Keratinocyte (primary cell): ENCODE data around the gene PBX4. TPM values are rescaled to one million over a fixed set of nuclear protein-coding genes. Genes with fewer than 3 reads are reported as not detected.

ENCODE experiments used
- DNase-seq: peaks from one replicate; pipeline ENCODE4 v3.0.0-alpha.2; 2011; ENCODE audit warnings: low read depth, missing footprints, low spot score
- FAIRE-seq: peaks from 2 replicates; lab custom pipeline; 2011; peaks lifted over from hg19 to GRCh38; lab: Jason Lieb, UNC
- H2AFZ ChIP-seq: 2 replicates; pipeline ENCODE4 v1.6.0; 2012; ENCODE audit warnings: low read length, control low read depth, inconsistent platforms; ENCODE audit not compliant: control insufficient read depth
- H3K27ac ChIP-seq: 2 replicates; pipeline ENCODE4 v1.5.1; 2011; ENCODE audit warnings: low read length; ENCODE audit not compliant: control insufficient read depth, insufficient read depth
- H3K27me3 ChIP-seq: 3 replicates; pipeline ENCODE4 v1.6.0; 2011; ENCODE audit warnings: low read length; ENCODE audit not compliant: control insufficient read depth, insufficient read depth; ENCODE audit errors: extremely low read depth
- H3K36me3 ChIP-seq, 2 experiments: 2 replicates in 1 of 2; 3 replicates in 1 of 2; pipeline ENCODE4 v1.5.1; 2011; ENCODE audit warnings: low read length in 2 of 2, mild to moderate bottlenecking in 1 of 2; ENCODE audit not compliant: control insufficient read depth in 2 of 2, insufficient read depth in 2 of 2; ENCODE audit errors: extremely low read depth in 1 of 2
- H3K4me1 ChIP-seq: 3 replicates; pipeline ENCODE4 v1.5.1; 2011; ENCODE audit warnings: low read length; ENCODE audit not compliant: control insufficient read depth, insufficient read depth; ENCODE audit errors: extremely low read depth
- H3K4me2 ChIP-seq: 3 replicates; pipeline ENCODE4 v1.6.0; 2011; ENCODE audit warnings: low read depth, low read length; ENCODE audit not compliant: control insufficient read depth, insufficient read depth; ENCODE audit errors: extremely low read depth
- H3K4me3 ChIP-seq, 3 experiments: fragments of 200-600 bp in 1 of 3; sonication (generic) in 1 of 3; 2 replicates in 2 of 3; 3 replicates in 1 of 3; pipeline ENCODE4 v1.5.1; 2011 to 2016; ENCODE audit warnings: low read length in 3 of 3, mild to moderate bottlenecking in 3 of 3, control low read depth in 2 of 3, inconsistent platforms in 1 of 3, low read depth in 1 of 3, mixed read lengths in 1 of 3, mixed run types in 1 of 3, moderate library complexity in 1 of 3; ENCODE audit not compliant: control insufficient read depth in 2 of 3, insufficient read depth in 2 of 3; ENCODE audit errors: extremely low read depth in 1 of 3
- H3K79me2 ChIP-seq: 2 replicates; pipeline ENCODE4 v1.6.0; 2012; ENCODE audit warnings: low read length; ENCODE audit not compliant: control insufficient read depth, insufficient read depth
- H3K9ac ChIP-seq: 3 replicates; pipeline ENCODE4 v1.6.0; 2011; ENCODE audit warnings: low read length; ENCODE audit not compliant: control insufficient read depth, insufficient read depth; ENCODE audit errors: extremely low read depth
- H3K9me1 ChIP-seq: 3 replicates; pipeline ENCODE4 v1.6.0; 2011; ENCODE audit warnings: low read length; ENCODE audit not compliant: control insufficient read depth, insufficient read depth; ENCODE audit errors: extremely low read depth
- H3K9me3 ChIP-seq: 2 replicates; pipeline ENCODE4 v1.5.1; 2012; ENCODE audit warnings: low read depth, low read length; ENCODE audit not compliant: control insufficient read depth
- H4K20me1 ChIP-seq: 3 replicates; pipeline ENCODE4 v1.6.0; 2011; ENCODE audit warnings: low read length; ENCODE audit not compliant: control insufficient read depth, insufficient read depth; ENCODE audit errors: extremely low read depth
- CTCF ChIP-seq, 3 experiments: IDR thresholded peaks in 1 of 3; conservative IDR thresholded peaks in 1 of 3; optimal IDR thresholded peaks in 1 of 3; 2 replicates in 2 of 3; 3 replicates in 1 of 3; pipeline versions ENCODE3 to v1.5.1; 2011; ENCODE audit warnings: low read length in 3 of 3, mild to moderate bottlenecking in 3 of 3, moderate library complexity in 2 of 3, control low read depth in 1 of 3, inconsistent platforms in 1 of 3; ENCODE audit not compliant: insufficient read depth in 2 of 3; ENCODE audit errors: extremely low read depth in 1 of 3
- EZH2 ChIP-seq: IDR thresholded peaks from one replicate; pipeline ENCODE4 v1.6.1; 2012; ENCODE audit warnings: inconsistent platforms, mild to moderate bottlenecking, low read length, moderate library complexity
- dilution Hi-C: fragments of 300-500 bp; cut with MboI; formaldehyde crosslinking; loops from one replicate; pipeline ENCODE4 v1.7.0; 2020; ENCODE audit warnings: low sequenced_read_pairs; ENCODE audit not compliant: extremely low pct_ligation_motif_present
- polyA plus RNA-seq, 5 experiments: library from polyadenylated mRNA; depleted of rRNA in 3 of 5; stranded (reverse) in 3 of 5; stranded (forward) in 1 of 5; unstranded in 1 of 5; fragments of >200 nt; gene quantifications; 1 replicate in 1 of 5; 2 replicates in 3 of 5; 3 replicates in 1 of 5; pipeline versions ENCODE4 v1.2.1 to v1.2.3, GENCODE V29; 2011 to 2012; ENCODE audit warnings: missing spikeins in 2 of 5, low read depth in 1 of 5, low replicate concordance in 1 of 5

Gene PBX4
- polyA plus RNA-seq, 1 donor (not counting 4 experiments of a cell fraction or from before 2014, with no cell fraction given), result 1.7 TPM

- no peak overlapping the region for H3K27ac ChIP-seq
- FAIRE-seq, result no peak
- no peaks in the 10 kb centered on the region for H3K9me3 ChIP-seq
These were observed 55.7 kb downstream of the PBX4 start for GRCh38 chr19:19562665-19563347.

GRCh38 chr19:19561946-19562664 is 56.4 kb downstream of the PBX4 start:
- Histone ChIP-seq H3K9ac (no peak overlapping the region), H3K9me1 (no peaks in the 10 kb centered on the region), H4K20me1 (no peaks in the 10 kb centered on the region), H3K27me3 (no peaks in the 10 kb centered on the region), H3K4me1 (no peaks in the 10 kb centered on the region), H3K4me2 (no peak overlapping the region), H3K36me3 (no peaks in the 10 kb centered on the region), H3K79me2 (no peaks in the 10 kb centered on the region), H3K9me3 (no peaks in the 10 kb centered on the region), H3K4me3 (no peak overlapping the region), H2AFZ (no peak overlapping the region), H3K27ac (no peak overlapping the region)
- no peak for DNase-seq
- dilution Hi-C loops, result no loop called here
- TF ChIP-seq CTCF (optimal IDR thresholded peaks at IDR 0.05 in 1 of 3, IDR thresholded peaks at IDR 0.05 in 1 of 3, conservative IDR thresholded peaks at IDR 0.05 in 1 of 3; ENCODE audit: extremely low read depth in 1 of 3, insufficient read depth in 2 of 3, low read length in 3 of 3) (no peak), EZH2 (no peak)
- no peak for FAIRE-seq

More at GRCh38 chr19:19562665-19563347, 55.7 kb downstream of the PBX4 start:
- dilution Hi-C loops, result no loop called here
- no peaks in the 10 kb centered on the region for H4K20me1 ChIP-seq
- H3K79me2 ChIP-seq, result no peaks in the 10 kb centered on the region
- TF ChIP-seq CTCF (optimal IDR thresholded peaks at IDR 0.05 in 1 of 3, IDR thresholded peaks at IDR 0.05 in 1 of 3, conservative IDR thresholded peaks at IDR 0.05 in 1 of 3; ENCODE audit: extremely low read depth in 1 of 3, insufficient read depth in 2 of 3, low read length in 3 of 3) (peak in 2 of 3 experiments; percentile 14 to 47), EZH2 (no peak)
- no peak overlapping the region for H2AFZ ChIP-seq
- H3K36me3 ChIP-seq, result no peaks in the 10 kb centered on the region
- H3K4me1 ChIP-seq, result no peaks in the 10 kb centered on the region
- H3K9me1 ChIP-seq, result no peaks in the 10 kb centered on the region
- no peaks in the 10 kb centered on the region for H3K27me3 ChIP-seq
- no peak overlapping the region for H3K9ac ChIP-seq
- DNase-seq, result no peak
- no peak overlapping the region for H3K4me3 ChIP-seq
- no peak overlapping the region for H3K4me2 ChIP-seq
